ELR (cell line): Measurements from ENCODE around the gene PDK1.
"Not testable (repeated sequence)": the region's sequence is repeated elsewhere in the genome, so short reads cannot be mapped to it uniquely, and the experiment has no call there.

Experiments
- DNase-seq: peaks from one replicate; pipeline ENCODE4 v3.0.0-alpha.2; 2015; ENCODE audit warnings: low read depth

PDK1 gene

GRCh38 chr2:172552547-172553291 is 3.2 kb upstream of the PDK1 start:
- peak; percentile 84 for DNase-seq

- DNase-seq: peak; percentile 25
Measured at GRCh38 chr2:172554352-172555271, 1.3 kb upstream of the PDK1 start.

DNA sequence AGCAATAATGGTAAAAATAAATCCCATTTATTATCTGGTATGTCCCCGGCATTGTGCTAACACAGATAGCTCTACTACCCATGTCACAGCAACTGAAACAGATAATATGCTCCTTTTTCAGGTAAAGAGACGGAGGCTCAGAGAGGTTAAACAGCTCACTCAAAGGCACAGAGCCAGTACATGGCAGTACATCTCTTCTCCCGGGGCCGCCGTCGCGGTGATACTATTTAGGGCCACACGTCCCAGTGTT is 693 bp upstream of the PDK1 start:
- DNase-seq: no peak

- peak; percentile 81 for DNase-seq
Measured at GRCh38 chr2:172556284-172557033, 569 bp downstream of the PDK1 start.

- DNase-seq: no peak
Measured at GRCh38 chr2:172558372-172558771, 2.5 kb downstream of the PDK1 start.

DNA sequence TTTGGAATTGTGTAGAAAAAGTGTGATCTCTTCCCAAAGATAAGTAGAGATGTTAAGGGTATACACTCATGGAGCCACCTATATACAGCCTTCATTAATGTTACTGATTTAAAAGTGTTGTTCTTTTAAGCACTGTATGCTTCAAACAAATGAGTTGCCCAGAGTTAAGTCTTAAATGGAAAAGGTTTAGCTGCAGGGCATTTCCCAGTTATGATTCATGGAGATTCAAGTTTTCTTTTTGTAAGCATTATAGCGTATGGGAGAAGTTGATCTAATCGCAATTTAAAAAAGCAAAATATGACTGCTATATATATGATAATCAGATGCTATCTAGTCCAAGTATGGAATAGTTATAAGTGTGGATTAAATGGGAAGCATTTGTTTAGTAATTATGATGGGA is 4.8 kb downstream of the PDK1 start:
- DNase-seq: peak; percentile 62

DNA sequence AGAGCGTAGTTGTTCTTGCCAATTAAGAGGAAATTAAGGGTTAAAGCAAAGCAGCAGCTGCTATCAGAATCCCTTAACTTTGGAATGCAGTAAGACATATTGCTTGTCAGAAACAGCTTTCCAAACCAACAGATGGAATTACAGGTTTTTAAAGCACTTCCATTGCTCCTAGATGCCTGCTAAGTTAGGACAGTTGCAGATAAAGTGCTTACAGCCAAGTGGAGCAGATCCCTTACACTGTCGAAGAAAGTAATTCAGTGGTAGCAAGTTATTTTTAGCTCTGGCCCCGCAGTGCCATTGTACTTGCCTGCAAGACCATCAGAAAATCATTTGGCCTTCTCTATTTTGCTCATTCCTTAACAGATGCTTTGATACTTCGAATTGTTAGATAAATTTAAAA is 5.4 kb downstream of the PDK1 start:
- no peak for DNase-seq

DNA sequence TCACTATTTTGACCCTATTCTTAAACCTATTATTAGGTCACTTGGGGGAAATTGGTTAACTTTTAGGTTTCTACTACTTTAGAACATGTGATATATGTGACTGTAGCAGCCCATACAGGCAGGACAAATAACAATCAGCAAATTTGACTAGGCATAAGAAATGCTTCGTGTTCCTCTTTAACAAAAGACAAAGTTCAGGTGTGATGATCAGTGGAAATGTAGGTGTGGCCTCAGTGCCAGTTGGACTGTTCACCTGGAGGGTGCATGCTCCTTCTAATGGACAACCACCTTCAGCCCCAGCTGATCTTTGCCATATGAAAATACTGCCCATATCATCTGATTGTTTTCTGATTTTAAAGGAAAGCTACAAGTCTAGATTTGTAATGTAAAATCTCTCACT is 6.4 kb downstream of the PDK1 start:
- DNase-seq: no peak

GRCh38 chr2:172564376-172564775 is 8.5 kb downstream of the PDK1 start:
- DNase-seq: no peak

DNA sequence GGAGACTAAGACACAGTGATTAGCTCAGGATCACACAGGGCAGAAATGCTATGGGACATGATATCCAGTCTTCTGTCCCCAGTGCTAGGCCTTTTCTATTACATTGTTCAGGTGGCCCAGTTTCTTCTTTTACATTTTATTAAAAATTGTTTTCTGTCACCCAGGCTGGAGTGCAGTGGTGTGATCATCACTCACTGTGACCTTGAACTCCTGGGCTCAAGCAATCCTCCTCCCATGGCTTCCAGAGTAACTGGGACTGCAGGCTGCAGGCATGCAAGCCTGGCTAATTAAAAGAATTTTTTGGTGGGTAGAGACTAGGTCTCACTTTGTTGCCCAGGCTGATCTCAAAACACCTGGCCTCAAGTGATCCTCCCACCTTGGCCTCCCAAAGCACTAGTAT is 15.4 kb downstream of the PDK1 start:
- DNase-seq: no peak

DNA sequence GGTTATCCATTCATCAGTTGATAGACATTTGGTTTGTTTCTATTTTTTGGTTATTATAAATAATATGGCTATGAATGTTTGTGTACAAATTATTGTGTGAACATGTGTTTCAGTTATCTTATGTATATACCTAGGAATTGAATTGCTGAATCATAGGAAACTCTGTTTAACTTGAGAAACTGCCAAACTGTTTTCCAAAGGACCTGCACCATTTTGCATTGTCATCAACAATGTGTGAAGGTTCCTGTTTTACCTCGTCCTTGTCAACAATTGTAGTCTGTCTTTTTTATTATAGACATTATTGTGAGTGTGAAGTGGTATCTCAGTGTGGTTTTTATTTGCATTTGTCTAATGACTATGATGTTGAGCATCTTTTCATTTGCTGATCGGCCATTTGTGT is 17.1 kb downstream of the PDK1 start:
- DNase-seq: no peak

DNA sequence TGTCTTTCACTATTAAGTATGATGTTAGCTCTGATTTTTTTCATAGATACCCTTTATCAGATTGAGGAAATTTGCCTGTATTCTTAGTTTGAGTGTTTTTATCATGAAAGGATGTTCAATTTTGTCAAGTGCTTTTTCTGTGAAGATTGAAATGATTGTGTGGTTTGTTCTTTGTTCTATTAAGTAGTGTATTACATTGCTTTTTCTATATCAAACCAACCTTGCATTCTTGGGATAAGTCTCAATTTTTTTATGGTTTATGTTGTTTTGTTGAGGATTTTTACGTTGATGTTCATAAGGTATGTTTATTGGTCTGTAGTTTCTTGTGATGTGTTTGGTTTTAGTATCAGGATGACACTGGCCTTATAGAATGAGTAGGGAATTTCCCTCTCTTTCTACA is 19.1 kb downstream of the PDK1 start:
- DNase-seq: no peak

- DNase-seq: peak; percentile 25
Measured at GRCh38 chr2:172578054-172578453, 22.2 kb downstream of the PDK1 start.

DNA sequence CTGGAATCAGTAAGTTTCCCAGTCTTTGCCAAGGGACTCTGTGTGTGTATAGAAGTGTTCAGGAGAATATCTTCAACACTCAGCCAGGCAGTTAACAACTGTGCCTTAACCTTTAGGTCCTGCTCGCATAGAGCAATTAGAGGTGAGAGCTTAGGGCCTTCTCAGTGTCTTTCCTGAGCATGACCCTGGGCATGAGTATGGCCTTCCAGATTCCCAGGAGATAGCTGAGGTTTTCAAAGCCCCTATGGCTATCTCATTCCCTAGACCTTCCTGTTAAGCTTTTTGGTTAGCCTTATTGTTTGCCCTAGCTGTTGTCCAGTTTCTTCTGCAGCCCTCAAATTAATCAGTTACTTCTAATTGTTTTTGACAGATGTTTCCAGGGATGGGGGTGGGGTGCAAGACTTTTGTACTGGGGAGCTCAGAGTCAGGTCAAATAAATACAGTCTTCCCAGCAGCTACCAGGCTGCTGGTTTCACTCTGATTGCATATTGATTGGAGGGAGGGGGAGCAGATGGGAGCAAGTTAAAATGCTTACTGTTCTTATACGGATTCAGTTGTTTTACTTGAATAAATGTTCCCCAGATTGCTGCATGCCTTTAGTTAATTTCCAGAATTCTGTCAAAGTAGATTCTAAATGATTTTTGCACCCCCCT is 23.1 kb downstream of the PDK1 start:
- no peak for DNase-seq

DNA sequence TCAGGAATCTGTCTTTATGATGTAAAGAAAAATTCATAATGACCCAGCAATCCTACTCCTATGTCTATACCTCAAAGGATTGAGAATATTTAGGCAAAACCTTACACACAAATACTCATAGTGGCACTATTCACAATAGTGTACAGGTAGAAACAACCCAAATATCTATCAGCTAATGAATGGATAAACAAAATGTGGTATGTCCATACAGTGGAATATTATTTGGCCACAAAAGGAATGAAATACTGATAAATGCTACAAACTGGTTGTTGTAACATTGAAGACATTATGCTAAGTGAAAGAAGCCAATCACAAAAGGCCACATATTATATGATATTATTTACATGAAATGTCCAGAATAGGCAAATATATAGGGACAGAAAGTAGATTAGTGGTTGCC is 24.7 kb downstream of the PDK1 start:
- no peak for DNase-seq

- DNase-seq: no peak
Measured at GRCh38 chr2:172582656-172583055, 26.8 kb downstream of the PDK1 start.

DNA sequence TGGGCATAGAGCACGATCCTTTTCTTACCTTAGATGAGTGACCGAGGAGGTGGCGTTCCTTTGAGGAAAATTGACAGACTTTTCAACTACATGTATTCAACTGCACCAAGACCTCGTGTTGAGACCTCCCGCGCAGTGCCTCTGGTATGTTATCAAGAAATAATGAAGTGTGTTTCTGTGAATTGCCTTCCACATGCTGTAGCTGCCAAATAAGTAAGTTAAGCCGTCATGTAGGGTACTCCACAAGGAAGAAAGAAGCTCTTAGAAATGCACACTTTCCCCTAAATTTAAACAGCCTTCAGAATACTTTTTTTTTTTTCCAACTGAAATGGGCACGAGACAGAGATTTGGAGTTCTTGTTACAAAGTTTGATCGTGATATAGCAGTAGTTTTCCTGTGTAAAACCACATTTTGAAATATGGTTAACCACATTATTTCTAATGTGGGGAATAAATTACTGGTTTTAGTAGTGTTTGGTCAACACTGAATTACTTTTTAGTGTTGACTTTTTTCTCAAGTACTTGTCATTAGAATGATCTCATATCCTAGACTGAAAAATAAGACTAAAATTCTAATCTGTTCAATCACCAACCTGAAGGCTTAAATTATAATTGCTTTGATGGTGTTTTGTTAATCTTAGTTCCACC is 30.5 kb downstream of the PDK1 start:
- DNase-seq: no peak

DNA sequence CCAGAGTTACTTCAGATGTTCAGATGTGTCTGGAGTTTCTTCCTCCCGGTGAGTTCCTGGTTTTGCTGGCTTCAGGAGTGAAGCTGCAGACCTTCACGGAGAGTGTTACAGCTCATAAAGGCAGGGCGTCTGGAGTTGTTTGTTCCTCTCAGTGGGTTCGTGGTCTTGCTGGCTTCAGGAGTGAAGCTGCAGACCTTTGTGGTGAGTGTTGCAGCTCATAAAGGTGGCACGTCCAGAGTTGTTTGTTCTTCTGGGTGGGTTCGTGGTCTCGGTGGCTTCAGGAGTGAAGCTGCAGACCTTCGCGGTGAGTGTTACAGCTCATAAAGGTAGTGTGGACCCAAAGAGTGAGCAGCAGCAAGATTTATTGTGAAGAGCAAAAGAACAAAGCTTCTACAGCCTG is 31.3 kb downstream of the PDK1 start:
- not testable (repeated sequence) for DNase-seq

DNA sequence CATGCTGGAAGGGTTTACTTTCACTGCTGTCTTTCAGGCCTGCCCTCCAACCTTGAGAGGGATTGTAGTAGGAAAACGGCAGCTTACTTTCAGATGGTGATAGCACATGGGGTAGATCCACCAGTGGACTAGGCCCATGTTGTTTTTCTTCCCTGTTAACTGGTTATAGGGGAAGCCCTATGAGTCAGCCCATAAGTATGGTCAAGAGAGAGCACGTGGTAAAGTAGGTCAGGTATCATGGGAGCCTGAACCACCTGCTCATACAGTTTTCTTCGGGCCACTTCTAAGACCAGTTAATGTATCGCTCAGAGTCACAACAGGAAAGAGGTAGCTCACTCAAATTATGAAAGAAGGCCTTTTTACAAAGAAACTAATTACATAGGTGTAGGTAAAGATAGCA is 33.0 kb downstream of the PDK1 start:
- DNase-seq: peak; percentile 30

- not testable (repeated sequence) for DNase-seq
Measured at GRCh38 chr2:172591386-172591785, 35.5 kb downstream of the PDK1 start.

DNA sequence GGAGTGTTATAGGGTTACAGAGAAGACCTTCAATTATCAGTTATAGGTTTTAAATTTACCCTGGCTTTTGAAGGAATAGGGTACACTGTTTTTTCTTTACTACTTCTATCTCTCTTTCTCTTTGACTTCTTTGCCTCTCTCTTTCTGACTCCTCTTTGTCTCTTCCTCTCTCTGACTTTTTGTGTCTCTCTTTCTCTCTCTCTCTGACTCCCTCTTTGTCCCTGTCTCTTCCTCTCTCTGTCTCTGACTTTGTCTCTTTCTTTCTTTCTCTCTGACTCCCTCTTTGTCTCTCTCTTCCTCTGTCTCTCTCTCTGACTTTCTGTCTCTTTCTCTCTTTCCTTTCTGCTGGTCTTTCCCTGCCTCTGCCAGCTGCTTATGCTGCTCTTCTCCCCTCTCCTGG is 36.3 kb downstream of the PDK1 start:
- DNase-seq: not testable (repeated sequence)

DNA sequence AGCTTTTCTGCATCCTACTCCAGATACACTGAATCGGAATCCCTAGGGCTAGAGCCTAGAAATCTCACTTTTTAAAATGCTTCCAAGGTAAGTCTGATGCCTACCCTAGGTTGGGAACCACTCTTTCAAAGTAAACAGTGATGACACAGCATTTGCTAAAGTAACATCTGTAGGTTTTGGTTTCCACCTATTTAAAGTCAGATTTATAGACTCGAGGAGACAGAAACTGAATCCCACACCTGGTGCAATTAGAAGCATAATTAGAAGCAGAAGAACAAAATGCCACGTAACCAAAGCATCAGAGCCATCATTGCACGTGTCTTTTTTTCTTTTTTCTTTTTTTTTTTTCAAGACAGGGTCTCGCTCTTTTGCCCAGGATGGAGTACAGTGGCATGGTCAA is 40.9 kb downstream of the PDK1 start:
- no peak for DNase-seq
